Heart left ventricle (tissue), 16 donors: Measurements from ENCODE around the gene MSN. TPM values are rescaled to one million over a fixed set of nuclear protein-coding genes. Genes with fewer than 3 reads are reported as not detected.

Experiments used
- ATAC-seq, 4 donors: fragments of 200-7000 bp; cut with Tn5 transposase; one replicate each; pipeline ENCODE4 v1.9.1; 2020 to 2022; ENCODE audit warnings: moderate library complexity in 4 of 4, mild to moderate bottlenecking in 3 of 4, moderate number of reproducible peaks in 1 of 4
- DNase-seq, 5 donors: peaks; one replicate each; pipeline ENCODE4 v3.0.0-alpha.2; 2020
- H3K27ac ChIP-seq, 12 donors: fragments of 200-600 bp; sonication (generic) in 4 of 12; one replicate each; pipeline versions ENCODE4 v1.5.0 to v1.8.0; 2016 to 2022; ENCODE audit warnings: mild to moderate bottlenecking in 2 of 12
- H3K27me3 ChIP-seq, 9 donors: fragments of 200-600 bp; sonication (generic) in 2 of 9; one replicate each; pipeline versions ENCODE4 v1.5.1 to v1.8.0; 2016 to 2022; ENCODE audit warnings: mild to moderate bottlenecking in 3 of 9
- H3K36me3 ChIP-seq, 9 donors: fragments of 200-600 bp; sonication (generic) in 2 of 9; one replicate each; pipeline versions ENCODE4 v1.5.0 to v1.8.0; 2018 to 2022; ENCODE audit warnings: mild to moderate bottlenecking in 2 of 9
- H3K4me1 ChIP-seq, 12 donors: fragments of 200-600 bp; sonication (generic) in 4 of 12; one replicate each; pipeline versions ENCODE4 v1.5.0 to v1.8.0; 2016 to 2022; ENCODE audit warnings: mild to moderate bottlenecking in 3 of 12
- H3K4me3 ChIP-seq, 12 donors: fragments of 200-600 bp; sonication (generic) in 4 of 12; one replicate each; pipeline versions ENCODE4 v1.5.0 to v1.8.0; 2017 to 2022; ENCODE audit warnings: mild to moderate bottlenecking in 9 of 12, moderate library complexity in 4 of 12
- H3K9me3 ChIP-seq, 12 donors: fragments of 200-600 bp; sonication (generic) in 4 of 12; one replicate each; pipeline versions ENCODE4 v1.5.0 to v1.8.0; 2016 to 2022; ENCODE audit warnings: mild to moderate bottlenecking in 1 of 12
- POLR2A ChIP-seq, 2 donors: fragments of 450-650 bp; IDR thresholded peaks; one replicate each; pipeline ENCODE4 v1.6.1; 2017; ENCODE audit warnings: antibody characterized with exemption in 2 of 2, mild to moderate bottlenecking in 2 of 2, moderate library complexity in 2 of 2
- WGBS, 4 donors: extraction: QIAGEN DNeasy Blood & Tissue Kit in 2 of 4; methylation state at CpG; one replicate each; pipeline versions ENCODE4 v1.1.5 to v1.1.7; 2013 to 2018; 5-methylcytosine and 5-hydroxymethylcytosine counted together
- intact Hi-C, 10 donors: fragments of 100-400 bp; cut with DNase I; formaldehyde crosslinking; loops; one replicate each; pipeline versions ENCODE4 v1.11.1 to v1.14.2; 2022
- polyA plus RNA-seq, 2 donors: library from polyadenylated mRNA; stranded (reverse); fragments of 200-250 nt; gene quantifications; one replicate each; pipeline ENCODE4 v1.2.3, GENCODE V29; 2013
- total RNA-seq, 9 donors: library from RNA; depleted of rRNA in 2 of 9; stranded (reverse); fragments of >200 nt in 2 of 9; fragmentation: NEBNext Ultra II Directional in 3 of 9; extraction: Animal tissue kit (Norgen Biotek cat#: 25700) in 3 of 9; gene quantifications; one replicate each; pipeline versions ENCODE4 v1.1.0 to v1.2.4, GENCODE V29; 2016 to 2023
- TF ChIP-seq, protein P1 (sequence below), 12 donors: fragments of 200-600 bp; sonication (generic) in 4 of 12; IDR thresholded peaks; one replicate each; pipeline versions ENCODE4 v1.5.0 to v1.8.0; 2018 to 2022; ENCODE audit warnings: antibody characterized with exemption in 12 of 12, mild to moderate bottlenecking in 5 of 12
- donor health status: ischemic (EF 13 %, LVEDD 7.1; RV severe dilation, severe dysfunction).
- donor health status: healthy with polysubstance abuse.
- donor health status: DM: no; HTN: yes; CAD: no.
- donor health status: DM: no; HTN: no; CAD: no.
- donor health status: ischemic (EF 25% LVEDD 6.9; RV normal size, moderate dysfunction).
- donor health status: ischemic (EF 25% LVEDD 5.7; RV mildly dilated, moderate dysfunction).
- donor health status: healthy.
- donor health status: DM: yes; HTN: yes; CAD: no.
- donor health status: ischemic (EF 35%, LVEDD 5.7; RV mildly dilated, moderate dysfunction).
- donor health status: nonischemic (EF 11% LVEDD 7.7; RV severe dilation, severe dysfunction).
- donor health status: DM: yes; HTN: yes; CAD: no.
- donor health status: PGD.
- donor health status: ischemic (EF 29% LVEDD 5.4; RV normal size, mild dysfunction).
- donor health status: nonischemic (EF 23%, LVEDD 6.1; RV moderate dilation, normal function).

MSN gene
- total and polyA plus RNA-seq, 11 donors = 48.9 to 298 (median 153) TPM

DNA sequence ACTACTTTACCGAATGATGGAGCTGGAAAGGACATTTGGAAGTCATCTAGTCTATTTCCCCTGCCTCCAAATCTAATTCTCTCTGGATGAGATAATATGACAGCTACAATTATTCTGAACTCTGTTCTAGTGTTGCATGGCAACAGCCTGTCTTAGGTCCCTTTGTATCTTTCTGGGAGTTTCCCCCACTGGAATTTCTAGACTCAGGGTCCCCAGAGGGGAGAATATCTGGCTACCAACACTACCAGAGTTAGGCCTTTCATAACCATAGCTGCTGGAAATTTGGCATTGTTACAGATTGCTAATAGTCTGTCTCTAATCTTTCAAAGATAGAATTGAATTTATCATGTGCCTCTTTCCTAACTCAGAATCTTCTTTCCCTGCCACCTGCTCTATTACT lies 4.5 kb downstream of the MSN start:
- no peaks in the 10 kb centered on the region for H3K9me3 ChIP-seq
- ATAC-seq (no peak), DNase-seq (no peak)
- H3K4me1 ChIP-seq = peaks cover 2 to 84% (median 58%) of the 10 kb centered on the region in 12 donors
- peak overlapping the region in 7 of 12 donors; percentile 3 to 99 (median 85) for H3K4me3 ChIP-seq
- 0 to 24% (median 12%) methylated on average over 1 of the region's 1 CpG for WGBS, 4 donors
- intact Hi-C loops = loop anchor here in 3 of 10 donors (2.0 to 5.0 kb wide), 2 partner anchors 35 kb away; no protein-coding TSS in a partner anchor
- H3K27ac ChIP-seq = peak overlapping the region; percentile 16 to 100 (median 82)
- peaks cover 0 to 3% (median 0%) of the 10 kb centered on the region in 9 donors for H3K27me3 ChIP-seq
- no peak for TF ChIP-seq POLR2A (IDR thresholded peaks at IDR 0.05)
- TF ChIP-seq, protein P1, sequence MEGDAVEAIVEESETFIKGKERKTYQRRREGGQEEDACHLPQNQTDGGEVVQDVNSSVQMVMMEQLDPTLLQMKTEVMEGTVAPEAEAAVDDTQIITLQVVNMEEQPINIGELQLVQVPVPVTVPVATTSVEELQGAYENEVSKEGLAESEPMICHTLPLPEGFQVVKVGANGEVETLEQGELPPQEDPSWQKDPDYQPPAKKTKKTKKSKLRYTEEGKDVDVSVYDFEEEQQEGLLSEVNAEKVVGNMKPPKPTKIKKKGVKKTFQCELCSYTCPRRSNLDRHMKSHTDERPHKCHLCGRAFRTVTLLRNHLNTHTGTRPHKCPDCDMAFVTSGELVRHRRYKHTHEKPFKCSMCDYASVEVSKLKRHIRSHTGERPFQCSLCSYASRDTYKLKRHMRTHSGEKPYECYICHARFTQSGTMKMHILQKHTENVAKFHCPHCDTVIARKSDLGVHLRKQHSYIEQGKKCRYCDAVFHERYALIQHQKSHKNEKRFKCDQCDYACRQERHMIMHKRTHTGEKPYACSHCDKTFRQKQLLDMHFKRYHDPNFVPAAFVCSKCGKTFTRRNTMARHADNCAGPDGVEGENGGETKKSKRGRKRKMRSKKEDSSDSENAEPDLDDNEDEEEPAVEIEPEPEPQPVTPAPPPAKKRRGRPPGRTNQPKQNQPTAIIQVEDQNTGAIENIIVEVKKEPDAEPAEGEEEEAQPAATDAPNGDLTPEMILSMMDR (IDR thresholded peaks at IDR 0.05) = no peak
- peaks cover 0 to 10% (median 0%) of the 10 kb centered on the region in 9 donors for H3K36me3 ChIP-seq

DNA sequence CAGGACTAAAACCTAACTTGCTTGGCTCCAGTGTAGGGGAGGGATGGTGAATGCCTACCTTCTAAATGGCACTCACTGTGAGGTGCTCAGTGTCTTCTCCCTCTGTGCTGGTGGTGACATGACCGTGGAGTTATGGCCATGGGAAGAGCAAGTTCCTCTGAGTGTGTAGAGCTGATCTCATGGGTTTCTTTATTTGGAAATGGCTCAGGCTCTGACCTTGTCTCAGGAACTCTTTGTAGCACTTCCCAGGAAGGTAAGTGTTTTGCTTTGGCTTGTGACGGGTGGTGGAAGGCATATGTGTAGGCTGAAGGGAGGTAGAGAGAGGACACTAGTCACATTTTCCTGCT lies 6.4 kb downstream of the MSN start:
- Histone ChIP-seq H3K4me1 (peaks cover 2 to 99% (median 74%) of the 10 kb centered on the region in 12 donors), H3K4me3 (peak overlapping the region in 6 of 12 donors; percentile 10 to 30 (median 19)), H3K27ac (peak overlapping the region; percentile 44 to 100 (median 82)), H3K9me3 (no peaks in the 10 kb centered on the region), H3K27me3 (peaks cover 0 to 3% (median 0%) of the 10 kb centered on the region in 9 donors), H3K36me3 (peaks cover 0 to 10% (median 0%) of the 10 kb centered on the region in 9 donors)
- intact Hi-C loops = loop anchor here in 3 of 10 donors (2.0 to 5.0 kb wide), 2 partner anchors 33 kb away; no protein-coding TSS in a partner anchor
- ATAC-seq (peak; percentile 51 to 62 (median 59)), DNase-seq (no peak)
- TF ChIP-seq, protein P1 (IDR thresholded peaks at IDR 0.05) = no peak
- TF ChIP-seq POLR2A (IDR thresholded peaks at IDR 0.05) = no peak
- 2 to 51% (median 26%) methylated on average over 2 of the region's 2 CpGs for WGBS, 4 donors

DNA sequence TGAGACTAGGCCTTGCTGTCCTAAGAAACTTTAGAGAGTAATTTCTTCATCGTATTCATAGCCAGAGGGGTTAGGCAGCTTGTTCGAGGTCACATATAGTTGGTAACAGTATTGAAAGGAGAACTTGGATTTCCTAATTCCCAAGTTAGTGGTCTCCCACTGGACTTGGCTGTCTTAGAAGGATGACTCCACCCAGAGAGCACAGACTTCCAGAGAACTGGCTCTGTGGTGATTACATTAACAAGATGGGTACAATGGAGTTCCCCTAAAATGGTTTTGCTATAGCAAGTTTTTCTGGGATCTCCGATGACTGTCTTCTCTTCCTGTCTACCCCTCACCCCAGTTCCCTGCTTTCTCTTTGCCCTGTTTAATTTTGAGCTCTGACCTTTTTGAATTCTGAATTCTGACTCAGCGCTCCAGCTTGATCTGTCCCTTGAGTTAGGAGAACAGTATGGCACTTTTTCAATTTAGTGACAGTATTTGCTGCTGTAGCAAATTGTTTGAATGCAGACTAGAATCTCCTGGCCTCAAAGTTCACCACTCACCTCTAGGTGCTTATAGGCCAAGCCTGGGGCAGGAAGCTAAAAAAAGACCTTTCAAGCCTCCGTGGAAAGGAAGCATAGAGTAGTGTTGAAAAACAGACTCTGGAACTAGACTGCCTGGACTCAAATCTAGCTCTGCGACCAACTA lies 6.9 kb downstream of the MSN start:
- Histone ChIP-seq H3K4me3 (peak overlapping the region in 5 of 12 donors; percentile 12 to 30 (median 26)), H3K36me3 (peaks cover 0 to 10% (median 0%) of the 10 kb centered on the region in 9 donors), H3K4me1 (peaks cover 2 to 100% (median 79%) of the 10 kb centered on the region in 12 donors), H3K27ac (peak overlapping the region; percentile 44 to 100 (median 82)), H3K27me3 (peaks cover 0 to 3% (median 0%) of the 10 kb centered on the region in 9 donors), H3K9me3 (no peaks in the 10 kb centered on the region)
- DNase-seq (no peak), ATAC-seq (peak in 3 of 4 donors; percentile 19 to 26 (median 26))
- intact Hi-C loops = loop anchor here in 2 of 10 donors (5.0 kb wide), 1 partner anchor 33 kb away; no protein-coding TSS in a partner anchor
- WGBS, 4 donors = 18 to 53% (median 46%) methylated on average over 6 of the region's 6 CpGs
- TF ChIP-seq, protein P1 (IDR thresholded peaks at IDR 0.05) = no peak
- TF ChIP-seq POLR2A (IDR thresholded peaks at IDR 0.05) = no peak

DNA sequence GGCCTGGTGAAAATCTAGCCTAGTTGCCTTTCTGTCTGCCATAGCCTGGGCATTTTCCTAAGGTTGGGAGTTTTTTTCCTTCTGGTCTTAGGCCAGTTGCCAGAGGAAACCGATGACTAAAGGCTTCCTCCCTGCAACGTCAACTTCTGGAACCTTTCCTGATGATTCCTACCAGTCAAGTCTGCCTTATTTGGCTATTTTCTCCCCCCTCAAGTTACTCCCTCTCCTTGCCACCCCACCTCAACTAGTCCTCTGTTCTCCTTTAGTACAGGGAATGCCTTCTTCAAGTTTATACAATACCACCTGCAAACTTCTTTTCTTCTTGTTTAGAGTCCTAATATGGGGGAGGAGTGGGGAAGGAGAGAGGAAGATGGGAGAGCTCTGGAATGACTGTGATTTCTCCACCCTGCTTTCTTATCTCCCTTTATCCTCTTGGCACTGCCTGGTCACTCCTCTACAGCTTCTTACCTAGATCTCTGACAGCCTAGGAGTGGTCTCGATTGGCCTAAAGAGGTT lies 10.6 kb downstream of the MSN start:
- 6 to 24% (median 17%) methylated on average over 3 of the region's 3 CpGs for WGBS, 4 donors
- H3K36me3 ChIP-seq = peaks cover 0 to 11% (median 0%) of the 10 kb centered on the region in 9 donors
- H3K27me3 ChIP-seq = peaks cover 0 to 3% (median 0%) of the 10 kb centered on the region in 9 donors
- peak overlapping the region in 4 of 12 donors; percentile 5 to 28 (median 22) for H3K4me3 ChIP-seq
- peaks cover 0 to 100% (median 83%) of the 10 kb centered on the region in 12 donors for H3K4me1 ChIP-seq
- peak overlapping the region; percentile 61 to 100 (median 84) for H3K27ac ChIP-seq
- DNase-seq = peak in 3 of 5 donors; percentile 50 to 74 (median 53)
- TF ChIP-seq, protein P1 (IDR thresholded peaks at IDR 0.05) = no peak
- no peak for TF ChIP-seq POLR2A (IDR thresholded peaks at IDR 0.05)
- peak in 3 of 4 donors; percentile 48 to 74 (median 53) for ATAC-seq
- intact Hi-C loops = loop anchor here in 1 of 10 donors (2.0 kb wide), 1 partner anchor 21 kb away; no protein-coding TSS in a partner anchor
- no peaks in the 10 kb centered on the region for H3K9me3 ChIP-seq
